NCI-H2107 (cell line): ENCODE results near the gene BSG.
"Not testable (repeated sequence)": the region's sequence is repeated elsewhere in the genome, so short reads cannot be mapped to it uniquely, and the experiment has no call there.

Source experiments
- DNase-seq: peaks from one replicate; lab custom pipeline; 2025; lab: John Stamatoyannopoulos, UW

The BSG gene

DNA sequence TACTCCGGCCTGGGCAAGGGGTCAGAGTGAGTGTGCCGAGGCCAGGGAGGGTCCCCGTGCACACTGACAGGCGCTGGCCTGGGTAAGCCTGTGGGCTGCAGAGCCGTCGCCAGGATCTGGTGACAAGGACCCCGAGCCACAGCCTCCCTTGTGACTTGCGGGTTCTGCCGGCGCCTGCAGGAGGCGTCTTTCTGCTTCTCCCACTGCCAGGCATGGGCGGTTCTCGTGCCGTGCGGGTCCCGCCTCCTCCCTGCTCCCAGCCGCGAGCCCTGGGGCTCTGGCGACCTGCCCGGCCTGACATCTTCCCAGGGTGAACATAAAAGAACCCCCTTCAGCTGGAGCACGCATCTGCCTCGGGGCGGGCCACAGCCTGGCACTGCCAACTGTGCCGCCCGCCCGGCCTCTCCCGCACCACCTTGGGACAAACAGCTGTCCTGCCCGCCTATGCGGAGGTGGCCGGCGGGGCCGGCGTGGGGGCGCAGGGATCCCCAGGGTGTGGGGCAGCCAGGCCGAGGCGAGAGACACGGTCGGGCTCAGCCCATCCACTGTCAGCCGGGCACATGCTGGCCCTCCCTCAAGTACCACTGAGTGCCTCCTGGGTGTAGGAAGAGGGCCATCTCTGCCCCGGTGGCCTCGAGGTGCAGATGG, 15.8 kb downstream of the BSG start:
- peak; percentile 83 for DNase-seq

DNA sequence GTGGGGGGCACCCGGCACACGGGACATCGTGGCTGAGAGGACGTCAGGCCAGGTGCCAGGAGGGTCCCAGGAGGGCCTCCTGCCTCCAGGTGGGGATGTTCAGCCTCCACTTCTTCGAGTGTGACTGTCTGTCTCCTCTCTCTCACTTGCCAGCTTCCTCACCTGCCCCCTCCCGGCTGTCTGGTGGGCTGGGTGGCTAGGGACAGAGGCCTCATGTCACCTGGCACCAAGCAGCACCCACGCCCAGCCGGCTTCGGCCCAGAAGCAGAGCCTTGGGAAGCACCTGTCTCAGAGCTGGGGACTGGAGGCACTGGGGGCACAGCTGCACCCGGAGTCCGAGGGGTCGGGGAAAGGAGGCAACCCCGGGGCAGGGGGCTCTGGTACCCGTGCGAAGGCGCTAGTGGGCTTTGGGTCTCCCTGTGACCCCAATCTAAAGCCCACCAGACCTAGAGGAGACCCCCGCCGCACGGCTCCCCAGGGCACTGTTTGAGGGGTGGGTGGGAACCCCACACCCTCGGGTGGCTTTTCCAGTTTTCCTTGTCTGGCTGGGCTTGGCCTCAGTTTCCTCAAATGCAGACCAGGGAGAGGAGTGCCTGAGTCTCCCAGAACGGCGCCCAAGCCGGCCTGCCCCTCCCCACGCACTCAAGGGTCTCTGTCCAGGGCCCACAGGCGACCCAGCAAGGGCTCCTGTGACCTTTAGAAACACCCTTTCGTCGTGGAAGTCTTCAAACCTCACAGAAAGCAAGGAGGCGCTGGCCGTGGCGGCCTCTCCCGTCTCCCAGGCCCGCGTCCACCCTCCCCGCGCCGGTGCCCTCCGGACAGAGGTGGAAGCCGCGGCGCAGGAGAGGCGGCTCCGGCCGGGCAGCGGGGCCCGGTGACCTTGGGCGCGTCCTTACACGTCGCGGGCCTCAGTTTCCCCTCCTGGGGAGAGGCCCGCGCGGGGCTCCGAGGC, 16.6 kb downstream of the BSG start:
- DNase-seq = no peak

DNA sequence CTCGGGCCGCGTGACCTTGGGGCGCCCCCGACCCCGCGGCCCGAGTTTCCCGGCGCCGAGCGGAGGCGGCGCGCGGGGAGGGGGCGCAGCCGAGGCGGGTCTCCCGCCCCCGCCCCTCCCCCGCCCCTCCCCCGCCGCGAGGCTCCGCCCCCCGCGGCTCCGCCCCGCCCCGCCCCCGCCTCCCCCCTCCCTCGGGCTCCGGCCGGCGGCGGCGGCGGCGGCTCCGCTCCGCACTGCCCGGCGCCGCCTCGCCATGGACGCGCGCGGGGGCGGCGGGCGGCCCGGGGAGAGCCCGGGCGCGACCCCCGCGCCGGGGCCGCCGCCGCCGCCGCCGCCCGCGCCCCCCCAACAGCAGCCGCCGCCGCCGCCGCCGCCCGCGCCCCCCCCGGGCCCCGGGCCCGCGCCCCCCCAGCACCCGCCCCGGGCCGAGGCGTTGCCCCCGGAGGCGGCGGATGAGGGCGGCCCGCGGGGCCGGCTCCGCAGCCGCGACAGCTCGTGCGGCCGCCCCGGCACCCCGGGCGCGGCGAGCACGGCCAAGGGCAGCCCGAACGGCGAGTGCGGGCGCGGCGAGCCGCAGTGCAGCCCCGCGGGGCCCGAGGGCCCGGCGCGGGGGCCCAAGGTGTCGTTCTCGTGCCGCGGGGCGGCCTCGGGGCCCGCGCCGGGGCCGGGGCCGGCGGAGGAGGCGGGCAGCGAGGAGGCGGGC, 17.4 kb downstream of the BSG start, which contains the start of gene HCN2:
Gene HCN2, plus strand, starts transcription at position 189 of the 703 bp plus-strand sequence. Its CDS starts 65 bp downstream, at position 254.
- DNase-seq = no peak

DNA sequence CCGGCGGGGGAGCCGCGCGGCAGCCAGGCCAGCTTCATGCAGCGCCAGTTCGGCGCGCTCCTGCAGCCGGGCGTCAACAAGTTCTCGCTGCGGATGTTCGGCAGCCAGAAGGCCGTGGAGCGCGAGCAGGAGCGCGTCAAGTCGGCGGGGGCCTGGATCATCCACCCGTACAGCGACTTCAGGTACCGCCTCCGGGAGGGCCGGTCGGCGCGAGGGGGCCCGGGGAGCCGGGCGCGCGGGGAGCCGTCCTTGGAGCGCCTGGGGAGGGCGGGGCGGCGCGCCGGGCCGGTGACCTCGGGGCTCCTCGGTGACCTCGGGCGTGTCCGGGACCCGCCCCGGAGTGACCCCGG, 18.0 kb downstream of the BSG start:
- DNase-seq = no peak

DNA sequence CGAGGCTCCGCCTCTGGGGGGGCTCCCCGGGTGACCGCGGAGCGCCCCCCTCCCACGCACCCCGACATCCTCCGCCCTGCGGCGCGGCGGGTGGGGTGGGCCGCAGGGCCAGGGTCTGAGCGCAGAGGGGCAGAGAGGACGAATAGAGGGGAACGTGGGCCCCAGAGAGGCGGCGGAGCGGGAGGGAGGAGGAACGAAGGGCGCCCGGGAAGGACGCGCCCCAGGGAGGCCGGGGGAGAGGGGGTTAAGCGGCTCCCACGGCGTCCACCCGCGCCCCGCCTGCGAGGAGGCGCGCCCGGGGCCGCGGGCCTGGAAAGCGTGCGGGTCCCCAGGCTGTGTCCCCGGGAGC, 18.3 kb downstream of the BSG start:
- DNase-seq = no peak

DNA sequence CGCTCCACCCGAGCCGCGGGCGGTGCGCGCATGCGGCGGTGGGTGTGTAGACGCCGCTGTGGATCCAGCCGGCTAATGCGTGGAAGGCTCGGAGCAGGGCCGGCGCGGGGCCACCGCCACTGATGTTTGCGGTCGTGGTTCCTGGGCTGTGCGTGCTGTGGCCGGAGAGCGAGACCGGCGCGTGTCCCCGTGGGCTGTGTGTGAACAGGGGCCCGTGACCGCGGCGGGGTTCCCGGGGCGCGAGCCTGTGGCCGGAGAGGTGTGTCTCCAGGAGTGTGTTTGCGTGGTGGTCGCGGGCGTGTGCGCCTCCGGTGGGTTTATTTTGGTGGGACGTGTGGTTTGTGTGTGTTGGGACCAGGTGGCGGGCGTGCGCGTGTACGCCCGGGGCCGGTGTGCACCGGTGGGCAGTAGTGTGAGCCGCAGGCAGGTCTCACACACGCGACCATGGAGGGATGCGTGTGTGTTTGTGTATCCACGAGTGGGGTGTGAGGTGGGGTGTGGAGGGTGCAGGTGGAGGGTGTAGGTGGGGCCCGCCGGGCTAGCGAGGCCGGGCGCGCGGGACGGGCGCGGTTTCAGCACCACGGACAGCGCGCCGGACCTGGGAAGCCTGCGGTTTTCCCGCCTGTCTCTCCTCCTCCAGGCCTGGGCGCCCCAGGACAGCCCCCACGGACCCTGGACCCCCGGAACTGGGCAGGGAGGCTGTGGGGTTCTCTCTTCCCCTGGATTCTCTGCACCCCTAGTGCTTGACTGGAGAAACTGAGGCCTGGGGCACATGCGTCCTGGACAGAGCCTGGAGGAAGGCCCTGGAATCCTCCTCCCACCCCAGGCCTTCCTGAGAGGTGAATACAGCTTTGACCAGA, 18.9 kb downstream of the BSG start:
- DNase-seq = no peak

DNA sequence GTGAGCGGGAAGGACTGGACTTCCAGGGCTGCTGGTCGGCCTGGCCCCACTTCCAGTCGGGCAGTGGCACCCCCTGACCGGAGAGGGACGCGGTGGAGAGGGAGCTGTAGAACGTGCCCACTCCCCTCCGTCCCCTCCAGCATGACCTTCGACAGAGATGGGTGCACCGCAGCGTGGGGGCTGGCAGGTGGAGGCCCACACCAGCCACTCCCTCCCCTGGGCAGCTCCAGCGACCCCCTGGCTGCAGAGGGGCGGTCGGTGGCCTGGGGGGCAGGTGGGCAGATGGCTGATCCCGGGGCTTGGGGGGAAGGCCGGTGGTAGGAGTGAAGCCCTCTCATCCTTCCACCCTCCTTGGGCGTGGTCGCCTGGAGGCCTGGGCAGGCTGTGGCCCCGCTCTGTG, 19.7 kb downstream of the BSG start:
- no peak for DNase-seq

DNA sequence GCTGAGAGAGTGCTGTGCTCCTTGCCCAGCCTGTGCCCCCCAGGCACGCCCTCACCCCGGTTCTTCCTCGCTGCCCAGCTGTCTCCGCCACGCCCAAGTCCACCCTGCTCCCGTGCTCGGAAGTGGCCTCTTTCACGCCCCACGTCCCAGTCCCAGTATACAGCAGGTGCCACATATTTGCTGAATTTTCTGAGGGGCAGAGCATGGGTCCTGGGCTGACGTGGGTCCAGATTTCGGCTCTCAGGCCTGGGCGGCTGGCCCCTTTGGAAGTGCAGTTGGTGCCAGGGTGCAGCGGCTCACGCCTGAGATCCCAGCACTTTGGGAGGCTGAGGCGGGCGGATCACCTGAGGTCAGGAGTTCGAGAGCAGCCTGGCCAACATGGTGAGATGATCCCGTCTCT, 20.7 kb downstream of the BSG start:
- no peak for DNase-seq

DNA sequence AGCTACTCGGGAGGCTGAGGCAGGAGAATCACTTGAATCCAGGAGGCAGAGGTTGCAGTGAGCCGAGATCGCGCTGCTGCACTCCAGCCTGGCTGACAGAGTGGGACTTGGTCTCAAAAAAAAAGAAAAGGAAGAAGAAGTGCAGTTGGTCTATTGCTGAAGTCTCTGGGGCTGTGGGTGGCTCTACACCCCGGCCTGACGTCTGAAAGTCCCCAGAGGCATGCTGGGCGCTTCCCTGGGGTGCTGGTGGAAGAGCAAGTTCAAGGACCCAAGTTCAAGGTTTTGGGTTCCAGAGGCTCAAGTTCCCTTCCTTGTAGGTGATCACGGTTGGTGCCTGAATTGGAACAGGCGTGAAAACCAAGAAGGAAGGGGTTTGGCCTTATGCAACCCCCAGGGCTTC, 21.1 kb downstream of the BSG start:
- no peak for DNase-seq

DNA sequence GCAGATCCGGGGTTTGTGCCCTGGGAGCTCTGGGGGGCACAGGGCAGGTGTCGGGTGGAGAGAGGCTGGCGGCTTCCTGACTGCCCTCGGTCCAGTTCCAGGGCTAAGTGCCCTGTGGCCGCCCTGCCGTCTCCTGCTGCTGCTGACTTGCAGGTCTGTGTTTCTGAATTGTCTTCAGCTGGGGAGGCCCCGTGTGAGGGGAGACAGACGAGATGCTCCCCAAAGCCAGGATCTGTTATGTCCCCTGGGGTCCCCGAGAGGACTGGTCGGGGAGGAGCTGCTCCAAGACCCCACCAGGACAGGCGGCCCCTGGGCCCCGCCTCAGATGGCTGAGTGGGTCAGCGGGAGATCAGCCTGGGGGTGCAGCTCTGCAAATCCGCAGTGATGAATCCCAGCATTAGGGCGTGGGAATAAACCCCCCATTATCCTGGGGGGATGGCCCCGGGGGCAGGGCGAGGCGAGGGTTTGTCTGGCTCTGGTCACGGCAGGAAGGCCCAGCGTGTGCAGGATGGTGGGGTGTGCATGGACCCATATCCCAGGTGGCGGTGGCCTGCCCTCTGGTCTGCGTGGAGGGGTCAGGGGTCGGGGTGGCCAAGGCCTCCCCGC, 22.0 kb downstream of the BSG start:
- DNase-seq = no peak

DNA sequence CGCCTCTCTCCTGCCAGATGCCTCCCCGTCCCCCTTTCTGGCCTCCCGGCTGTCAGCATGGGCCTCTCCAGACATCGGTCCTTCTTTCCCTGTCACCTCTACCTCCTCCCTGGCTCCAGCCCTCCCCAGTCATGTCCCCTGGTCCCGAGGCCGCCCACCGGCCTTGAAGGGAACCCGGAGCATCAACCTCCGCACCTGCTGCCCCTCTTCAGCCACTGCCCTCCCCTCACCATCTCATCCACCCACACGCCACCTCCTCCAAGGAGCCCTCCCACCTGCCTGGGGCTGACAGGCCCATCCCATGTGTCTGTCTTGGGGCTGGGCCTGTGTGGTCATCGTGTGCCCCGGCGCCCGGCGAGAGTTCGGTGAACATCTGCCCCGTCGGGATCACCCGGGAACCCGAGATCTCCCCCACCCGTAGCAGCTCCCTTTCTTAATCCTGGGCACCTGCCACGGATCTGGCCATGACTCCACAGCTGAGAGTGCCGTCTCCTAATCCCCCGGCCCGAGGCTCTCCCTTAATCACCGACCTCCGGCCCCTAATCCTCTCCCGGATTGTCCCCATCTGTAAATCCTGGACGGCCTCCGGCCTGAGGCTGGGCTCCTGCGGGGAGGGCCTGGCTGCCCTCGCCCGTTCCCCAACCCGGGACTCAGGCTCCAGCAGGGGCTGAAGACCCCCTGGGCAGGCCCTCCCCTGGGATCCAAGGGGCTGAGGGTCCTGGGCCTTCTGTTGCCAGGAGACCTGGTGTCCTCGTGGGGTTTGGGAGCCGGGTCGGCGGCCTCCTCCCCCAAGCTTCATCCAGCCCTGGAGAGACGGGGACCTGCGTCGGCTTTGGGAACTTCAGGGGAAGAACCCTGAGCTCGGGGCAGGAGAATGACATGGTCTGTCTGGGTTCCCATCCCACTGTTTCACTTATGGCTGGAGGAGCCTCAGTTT, 23.2 kb downstream of the BSG start:
- no peak for DNase-seq

DNA sequence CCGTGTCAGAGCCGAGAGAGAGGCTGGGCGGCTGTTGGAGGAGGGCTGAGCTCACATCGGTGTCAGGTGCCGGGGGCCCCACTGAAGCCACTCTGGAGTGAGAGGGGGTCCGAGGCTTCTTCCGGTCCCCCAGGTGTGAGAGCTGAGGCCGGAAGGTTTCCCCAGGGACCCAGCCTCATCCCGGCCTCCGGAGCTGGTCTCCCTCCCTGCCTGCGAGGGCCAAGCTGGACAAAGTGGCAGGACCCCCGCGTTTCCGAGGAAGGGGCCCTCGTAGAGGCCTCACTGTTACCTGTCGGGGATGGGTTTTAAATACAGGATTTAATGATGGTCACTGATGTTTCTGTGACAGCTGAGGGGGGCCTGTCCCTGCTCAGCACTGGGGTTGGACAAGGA, 23.9 kb downstream of the BSG start:
- no peak for DNase-seq

DNA sequence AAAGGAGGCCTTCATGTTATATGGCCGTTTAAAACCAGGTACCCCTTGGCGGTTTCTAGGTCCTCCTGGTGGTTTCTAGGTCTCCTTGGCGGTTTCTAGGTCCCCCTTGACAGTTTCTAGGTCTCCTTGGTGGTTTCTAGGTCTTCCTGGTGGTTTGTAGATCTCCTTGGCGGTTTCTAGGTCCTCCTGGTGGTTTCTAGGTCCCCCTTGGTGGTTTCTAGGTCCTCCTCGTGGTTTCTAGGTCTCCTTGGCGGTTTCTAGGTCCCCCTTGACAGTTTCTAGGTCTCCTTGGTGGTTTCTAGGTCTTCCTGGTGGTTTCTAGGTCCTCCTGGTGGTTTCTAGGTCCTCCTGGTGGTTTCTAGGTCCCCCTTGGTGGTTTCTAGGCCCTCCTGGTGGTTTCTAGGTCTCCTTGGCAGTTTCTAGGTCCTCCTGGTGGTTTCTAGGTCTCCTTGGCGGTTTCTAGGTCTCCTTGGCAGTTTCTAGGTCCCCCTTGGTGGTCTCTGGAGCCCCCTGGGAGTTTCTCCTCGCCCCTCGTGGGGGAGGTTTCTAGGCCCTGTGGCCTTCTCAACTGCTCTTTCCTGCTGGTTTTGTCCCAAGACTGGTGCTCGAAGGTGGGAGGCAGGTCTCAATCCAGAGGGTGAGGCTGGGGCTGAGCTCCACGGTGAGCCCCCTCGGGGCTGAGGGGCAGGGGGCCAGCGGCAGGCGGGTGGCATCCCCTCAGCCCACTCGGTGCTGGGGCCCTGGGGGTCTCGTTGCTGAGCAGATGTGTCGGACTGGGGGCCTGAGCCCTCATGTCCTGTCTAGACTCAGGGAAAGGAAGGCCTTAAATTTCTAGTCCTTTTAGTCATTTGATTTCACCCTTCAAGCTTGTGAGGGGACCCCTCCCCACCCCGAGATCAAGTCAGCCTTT, 25.3 kb downstream of the BSG start:
- no peak for DNase-seq

DNA sequence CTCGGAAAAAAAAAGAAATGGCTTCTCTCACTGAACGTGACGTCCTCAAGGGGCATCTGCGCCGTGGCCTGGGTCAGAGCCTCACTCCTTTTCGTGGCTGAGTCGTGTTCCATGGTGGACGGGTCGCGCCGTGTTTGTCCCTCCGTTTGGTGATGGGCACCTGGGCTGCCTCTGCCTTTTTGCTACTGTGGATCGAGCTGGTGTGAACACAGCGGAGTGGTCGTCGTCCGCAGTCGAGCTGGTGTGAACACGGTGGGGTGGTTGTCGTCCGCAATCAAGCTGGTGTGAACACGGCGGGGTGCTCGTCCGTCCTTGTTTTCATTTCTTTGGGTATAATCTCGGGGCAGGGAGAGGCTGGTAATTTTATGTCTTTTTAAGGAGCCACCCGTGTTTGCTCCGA, 28.9 kb downstream of the BSG start:
- DNase-seq = no peak

DNA sequence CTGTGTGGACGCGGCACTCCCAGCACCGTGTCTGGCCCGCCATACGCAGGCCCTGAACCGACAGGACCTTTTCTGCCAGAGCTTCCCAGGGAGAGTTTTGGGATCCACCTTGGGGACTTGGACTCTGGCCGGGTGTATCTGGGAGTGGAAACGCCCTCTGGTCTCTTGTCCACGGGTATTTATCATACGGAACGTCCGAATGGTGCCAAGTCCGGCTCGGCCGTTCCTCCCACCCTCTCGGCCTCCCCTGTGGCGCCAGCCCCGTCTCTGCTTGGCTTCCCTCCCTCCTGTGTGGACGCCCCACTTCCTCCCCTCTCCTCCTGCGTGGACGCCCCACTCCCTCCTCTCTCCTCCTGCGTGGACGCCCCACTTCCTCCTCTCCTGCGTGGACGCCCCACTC, 29.4 kb downstream of the BSG start:
- DNase-seq = no peak

DNA sequence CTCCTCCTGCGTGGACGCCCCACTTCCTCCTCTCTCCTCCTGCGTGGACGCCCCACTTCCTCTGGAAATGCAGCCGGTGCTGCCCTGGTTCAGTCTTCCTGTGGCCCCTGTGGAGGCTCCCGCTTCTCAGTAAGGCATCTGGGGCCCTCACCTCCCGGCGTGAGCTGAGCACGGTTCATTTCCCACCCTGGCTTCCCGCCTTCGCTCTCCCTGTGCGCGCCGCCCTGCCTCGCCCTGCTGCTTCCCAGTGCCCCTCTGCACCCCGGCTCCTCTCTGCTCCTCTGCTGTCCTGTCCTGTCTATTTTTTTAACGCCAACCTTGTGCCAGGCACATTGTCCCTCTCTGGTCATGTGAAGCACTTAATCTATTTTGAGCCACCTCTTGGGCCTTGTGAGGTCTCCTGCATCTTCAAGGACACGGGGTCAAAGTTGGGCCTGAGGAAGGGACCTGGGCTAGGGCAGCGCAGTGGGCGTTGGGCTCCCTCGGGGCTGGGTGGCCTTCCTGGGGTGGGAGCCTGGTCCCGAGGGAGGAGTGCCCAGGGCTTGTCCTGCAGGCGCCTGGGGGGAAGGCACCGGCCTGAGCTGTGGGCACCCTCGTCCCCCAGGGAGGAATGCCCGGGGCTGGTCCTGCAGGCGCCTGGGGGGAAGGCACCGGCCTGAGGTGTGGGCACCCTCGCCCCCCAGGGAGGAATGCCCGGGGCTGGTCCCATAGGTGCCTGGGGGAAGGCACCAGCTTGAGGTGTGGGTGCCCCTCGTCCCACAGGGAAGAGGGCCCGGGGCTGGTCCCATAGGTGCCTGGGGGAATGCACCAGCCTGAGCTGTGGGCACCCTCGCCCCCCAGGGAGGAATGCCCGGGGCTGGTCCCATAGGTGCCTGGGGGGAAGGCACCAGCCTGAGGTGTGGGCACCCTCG, 30.2 kb downstream of the BSG start:
- DNase-seq = no peak

DNA sequence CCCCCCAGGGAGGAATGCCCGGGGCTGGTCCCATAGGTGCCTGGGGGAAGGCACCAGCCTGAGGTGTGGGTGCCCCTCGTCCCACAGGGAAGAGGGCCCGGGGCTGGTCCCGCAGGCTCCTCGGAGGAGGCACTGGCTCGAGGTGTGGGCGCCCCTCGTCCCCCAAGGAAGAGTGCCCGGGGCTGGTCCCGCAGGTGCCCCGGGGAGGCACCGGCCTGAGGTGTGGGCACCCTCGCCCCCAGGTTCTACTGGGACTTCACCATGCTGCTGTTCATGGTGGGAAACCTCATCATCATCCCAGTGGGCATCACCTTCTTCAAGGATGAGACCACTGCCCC, 30.9 kb downstream of the BSG start:
- DNase-seq = not testable (repeated sequence)

DNA sequence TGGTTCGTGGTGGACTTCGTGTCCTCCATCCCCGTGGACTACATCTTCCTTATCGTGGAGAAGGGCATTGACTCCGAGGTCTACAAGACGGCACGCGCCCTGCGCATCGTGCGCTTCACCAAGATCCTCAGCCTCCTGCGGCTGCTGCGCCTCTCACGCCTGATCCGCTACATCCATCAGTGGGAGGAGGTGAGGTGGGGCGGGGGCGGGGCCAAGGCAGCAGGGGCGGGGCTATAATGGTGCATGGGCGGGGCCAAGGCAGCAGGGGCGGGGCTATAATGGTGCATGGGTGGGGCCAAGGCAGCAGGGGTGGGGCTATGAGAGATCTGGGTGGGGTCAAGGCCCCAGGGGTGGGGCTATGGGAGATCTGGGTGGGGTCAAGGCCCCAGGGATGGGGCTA, 31.4 kb downstream of the BSG start:
- DNase-seq = not testable (repeated sequence)
